HG02943 (cell line): ENCODE measurements around the gene PLB1.
A peak's percentile ranks its signal among the peaks of the same experiment; 100 is the strongest.

Experiments used
- ATAC-seq: cut with Tn5 transposase; IDR thresholded peaks from one replicate; pipeline ENCODE4 v1.9.1; 2021; ENCODE audit warnings: mild to moderate bottlenecking, low read depth, moderate library complexity; ENCODE audit not compliant: unreplicated experiment

PLB1 gene

DNA sequence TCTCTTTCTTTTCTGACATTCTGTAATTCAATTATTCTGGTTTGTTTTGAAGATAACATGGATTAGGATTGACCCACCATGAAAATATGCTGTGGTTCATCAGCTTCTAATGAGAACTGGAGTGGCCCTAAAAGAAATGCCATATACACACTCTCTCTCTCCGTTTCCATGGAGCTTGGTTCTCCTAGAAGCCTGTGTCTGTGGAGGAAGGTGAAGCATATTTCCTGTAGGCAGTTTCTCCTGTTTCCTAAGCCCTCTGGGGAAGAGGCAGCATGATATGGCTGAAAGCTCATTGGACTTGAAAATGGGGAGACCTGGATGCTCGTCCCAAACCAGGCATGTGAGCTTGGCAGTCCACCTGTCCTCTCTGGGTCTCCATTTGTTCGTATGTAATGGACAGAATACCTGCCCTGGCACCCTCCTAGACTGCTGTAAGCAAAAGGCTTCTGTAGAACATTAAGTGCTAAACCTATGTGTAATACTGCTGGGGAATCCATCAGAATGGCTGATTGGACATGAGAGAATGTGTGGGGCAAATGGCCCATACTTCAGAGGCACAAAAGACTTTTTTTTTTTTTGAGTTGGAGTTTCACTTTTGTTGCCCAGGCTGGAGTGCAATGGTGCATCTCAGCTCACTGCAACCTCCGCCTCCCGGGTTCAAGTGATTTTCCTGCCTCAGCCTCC is 180.4 kb downstream of the PLB1 start:
- no peak for ATAC-seq

GRCh38 chr2:28678175-28678855 is 182.5 kb downstream of the PLB1 start:
- no peak for ATAC-seq

DNA sequence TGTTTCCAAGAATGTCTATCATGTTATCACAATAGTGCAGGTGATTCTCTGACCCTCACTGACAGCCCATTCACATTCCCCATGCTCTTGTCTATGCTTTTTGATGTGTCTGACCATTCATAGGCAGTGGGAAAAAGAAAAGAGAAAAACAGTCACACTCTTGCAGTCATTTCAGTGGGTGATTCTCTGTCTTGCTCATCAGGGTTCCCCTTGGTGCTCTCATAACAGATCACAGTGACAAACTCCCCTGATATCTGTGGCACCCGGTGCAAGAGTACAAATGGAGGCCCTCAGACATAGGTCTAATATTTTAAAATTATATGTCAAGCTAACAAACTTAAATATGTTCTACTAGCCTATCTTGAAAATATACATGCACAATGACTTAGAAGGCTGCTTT is 183.1 kb downstream of the PLB1 start:
- no peak for ATAC-seq

GRCh38 chr2:28680657-28681056 is 184.8 kb downstream of the PLB1 start:
- peak; percentile 17 for ATAC-seq

DNA sequence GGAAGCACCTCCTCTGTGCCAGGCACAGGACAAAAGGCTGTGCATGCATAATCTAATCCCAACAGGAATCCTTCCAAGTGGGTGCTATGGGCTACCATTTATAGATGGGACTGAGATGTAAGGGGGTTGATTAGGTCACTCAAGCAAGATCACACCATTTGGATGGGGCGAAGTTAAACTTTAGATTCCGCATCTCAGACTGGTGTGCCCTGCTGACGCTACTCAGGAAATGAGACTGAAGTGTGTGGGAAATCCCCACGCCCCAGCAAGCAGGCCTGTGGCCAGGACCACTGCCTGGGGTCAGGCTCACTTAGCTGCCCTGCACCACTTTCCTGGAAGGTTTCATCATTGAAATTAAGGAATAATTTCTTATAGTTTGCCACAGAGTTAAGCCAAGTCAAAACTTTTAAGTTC is 185.3 kb downstream of the PLB1 start:
- ATAC-seq, result peak; percentile 80

DNA sequence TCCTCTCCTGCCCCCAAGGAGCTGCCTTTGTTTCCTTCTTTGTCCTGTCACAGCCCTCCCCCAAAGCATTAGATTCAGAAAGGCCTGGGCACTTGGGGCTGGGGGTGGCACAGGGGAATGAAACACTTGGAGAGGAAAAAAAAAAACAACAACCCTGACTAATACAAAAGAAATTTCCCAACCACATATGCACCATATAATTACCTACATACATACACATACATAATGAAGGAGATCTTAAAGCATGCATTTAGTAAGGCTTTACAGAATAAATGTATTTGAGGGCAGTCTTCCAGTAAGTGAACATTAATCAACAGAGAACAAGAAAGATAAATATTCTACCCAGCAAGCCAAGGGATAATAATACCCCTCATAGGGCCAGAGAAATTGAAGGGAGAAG is 185.7 kb downstream of the PLB1 start:
- no peak for ATAC-seq

GRCh38 chr2:28683100-28683706 is 187.3 kb downstream of the PLB1 start:
- no peak for ATAC-seq

GRCh38 chr2:28684142-28684858 is 188.4 kb downstream of the PLB1 start:
- ATAC-seq, result no peak

GRCh38 chr2:28687171-28687570 is 191.3 kb downstream of the PLB1 start:
- no peak for ATAC-seq

DNA sequence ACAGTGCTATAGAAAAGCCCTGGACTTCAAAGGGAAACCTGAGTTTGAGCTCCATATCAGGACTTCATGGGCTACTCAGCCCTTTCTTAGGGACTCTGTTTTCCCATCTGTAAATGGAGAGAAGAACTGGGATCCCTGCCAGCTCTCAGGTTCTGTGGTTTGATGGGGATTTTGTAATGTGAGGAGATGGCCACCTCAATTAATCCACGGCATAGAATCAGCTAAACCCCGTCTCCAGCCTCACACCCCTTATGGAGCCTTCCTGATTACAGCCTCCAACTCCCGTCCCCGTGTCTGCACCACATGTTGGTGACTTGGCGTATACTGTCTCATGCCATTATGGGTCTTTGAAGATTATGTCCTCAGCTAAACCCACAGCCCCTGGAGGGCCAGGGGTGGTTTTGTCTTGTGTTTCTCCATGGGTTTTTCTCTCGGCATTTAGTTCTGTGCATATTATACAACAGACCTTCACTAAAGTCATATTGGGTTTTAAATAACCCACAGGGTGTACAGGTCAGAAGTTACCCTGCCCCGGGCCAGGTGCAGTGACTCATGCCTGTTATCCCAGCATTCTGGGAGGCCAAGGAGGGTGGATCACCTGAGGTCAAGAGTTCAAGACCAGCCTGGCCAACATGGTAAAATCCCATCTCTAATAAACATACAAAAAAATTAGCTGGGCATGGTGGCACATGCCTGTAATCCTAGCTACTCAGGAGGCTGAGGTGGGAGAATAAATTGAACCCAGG is 192.0 kb downstream of the PLB1 start:
- ATAC-seq, result no peak

DNA sequence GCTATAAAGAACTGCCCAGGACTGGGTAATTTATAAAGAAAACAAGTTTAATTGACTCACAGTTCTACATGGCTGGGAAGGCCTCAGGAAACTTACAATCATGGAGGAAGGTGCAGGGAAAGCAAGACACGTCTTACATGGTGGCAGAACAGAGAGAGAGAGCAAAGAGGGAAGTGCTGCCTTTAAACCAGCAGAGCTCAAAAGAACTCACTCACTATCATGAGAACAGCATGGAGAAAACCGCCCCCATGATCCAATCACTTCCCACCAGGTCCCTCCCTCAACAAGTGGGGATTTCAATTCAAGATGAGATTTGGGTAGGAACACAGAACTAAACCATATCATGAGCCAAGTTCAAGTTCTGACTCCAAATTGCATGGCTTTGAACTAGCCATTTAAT is 193.0 kb downstream of the PLB1 start:
- no peak for ATAC-seq

DNA sequence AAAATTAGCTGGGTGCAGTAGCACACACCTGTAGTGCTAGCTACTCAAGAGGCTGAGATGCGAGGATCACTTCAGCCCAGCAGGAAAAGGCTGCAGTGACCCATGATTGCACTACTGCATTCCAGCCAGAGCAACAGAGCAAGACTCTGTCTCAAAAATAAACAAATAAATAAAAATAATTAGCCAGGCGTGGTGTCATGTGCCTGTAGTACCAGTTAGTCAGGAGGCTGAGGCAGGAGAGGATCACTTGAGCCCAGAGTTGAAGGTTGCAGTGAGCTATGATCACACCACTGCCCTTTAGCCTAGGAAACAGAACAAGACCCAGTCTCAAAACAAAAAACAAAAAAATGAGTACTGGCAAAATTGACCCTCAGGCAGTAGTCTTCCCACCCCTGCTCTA is 193.9 kb downstream of the PLB1 start:
- no peak for ATAC-seq

DNA sequence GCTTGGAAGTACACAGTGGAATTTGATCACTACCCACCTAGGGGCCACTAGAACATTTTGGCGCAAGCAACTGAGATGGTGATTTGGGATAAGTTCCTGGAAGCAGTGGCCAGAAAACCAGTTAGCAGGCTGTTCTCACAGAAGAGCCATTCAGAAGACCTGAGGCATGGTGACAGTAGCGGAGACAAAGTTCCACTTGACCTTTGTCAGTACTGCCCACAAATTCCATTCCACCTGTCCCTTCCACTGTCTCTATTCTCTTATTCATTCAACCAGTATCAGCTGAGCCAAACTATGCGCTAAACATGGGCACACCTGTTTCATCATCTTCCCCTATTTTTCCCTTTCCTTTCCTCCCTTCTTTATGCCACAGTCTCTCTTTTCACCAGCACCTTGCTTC is 196.6 kb downstream of the PLB1 start:
- no peak for ATAC-seq

GRCh38 chr2:28693223-28693622 is 197.4 kb downstream of the PLB1 start:
- ATAC-seq, result no peak
